Neural cell (in vitro differentiated cells): ENCODE data around the gene THRB. TPM values are rescaled to one million over a fixed set of nuclear protein-coding genes. Genes with fewer than 3 reads are reported as not detected.

Experiments used
- H2AFZ ChIP-seq: fragments of 200-600, 300-800 bp; sonication (generic), shearing (Covaris generic); 2 replicates; pipeline ENCODE4 v1.6.0; 2014; ENCODE audit warnings: low read depth, mild to moderate bottlenecking, antibody characterized with exemption, low read length, moderate library complexity
- H3F3A ChIP-seq: fragments of 200-600 bp; shearing (Covaris generic); 2 replicates; pipeline ENCODE4 v1.6.1; 2016; ENCODE audit warnings: mild to moderate bottlenecking, moderate library complexity, mixed read lengths, antibody characterized with exemption, low read length; ENCODE audit not compliant: insufficient read depth, poor library complexity, severe bottlenecking
- H3K27ac ChIP-seq: fragments of 200-600, 300-800 bp; sonication (generic), shearing (Covaris generic); 2 replicates; pipeline ENCODE4 v1.5.1; 2014; ENCODE audit warnings: mild to moderate bottlenecking, low read length, moderate library complexity
- H3K27me3 ChIP-seq: fragments of 300-800, 200-600 bp; sonication (generic), shearing (Covaris generic); 2 replicates; pipeline ENCODE4 v1.6.0; 2014; ENCODE audit warnings: mild to moderate bottlenecking, low read depth, low read length, moderate library complexity; ENCODE audit not compliant: insufficient read depth
- H3K36me3 ChIP-seq: fragments of 300-800, 200-600 bp; sonication (generic), shearing (Covaris generic); 2 replicates; pipeline ENCODE4 v1.5.1; 2014; ENCODE audit warnings: mild to moderate bottlenecking, antibody characterized with exemption, low read length, moderate library complexity; ENCODE audit not compliant: insufficient read depth
- H3K4me2 ChIP-seq: fragments of 300-800, 200-600 bp; sonication (generic), shearing (Covaris generic); 2 replicates; pipeline ENCODE4 v1.6.0; 2014; ENCODE audit warnings: mild to moderate bottlenecking, low read length
- H3K4me3 ChIP-seq: fragments of 300-800, 200-600 bp; sonication (generic), shearing (Covaris generic); 2 replicates; pipeline ENCODE4 v1.5.1; 2014; ENCODE audit warnings: mild to moderate bottlenecking, low read length, moderate library complexity
- H3K79me2 ChIP-seq: fragments of 200-600 bp; shearing (Covaris generic); replicated peaks from 2 replicates; pipeline ENCODE4 v1.6.0; 2014; ENCODE audit warnings: mild to moderate bottlenecking, low read length, moderate library complexity; ENCODE audit not compliant: insufficient read depth
- H3K9ac ChIP-seq: fragments of 300-800, 200-600 bp; sonication (generic), shearing (Covaris generic); 2 replicates; pipeline ENCODE4 v1.6.1; 2016; ENCODE audit warnings: mild to moderate bottlenecking, low read length, mixed read lengths
- H3K9me2 ChIP-seq: fragments of 200-600 bp; shearing (Covaris generic); 2 replicates; pipeline ENCODE4 v1.6.1; 2016; ENCODE audit warnings: mild to moderate bottlenecking, low read length, mixed read lengths; ENCODE audit not compliant: insufficient read depth
- H3K9me3 ChIP-seq: fragments of 200-600, 300-800 bp; sonication (generic), shearing (Covaris generic); 2 replicates; pipeline ENCODE4 v1.6.1; 2016; ENCODE audit warnings: mild to moderate bottlenecking, mixed run types, low read length, moderate library complexity, mixed read lengths
- H4K20me1 ChIP-seq: fragments of 200-600 bp; shearing (Covaris generic); 2 replicates; pipeline ENCODE4 v1.6.1; 2016; ENCODE audit warnings: mild to moderate bottlenecking, mixed run types; ENCODE audit not compliant: insufficient read depth
- CTCF ChIP-seq: fragments of 450-650 bp; IDR thresholded peaks from 2 replicates; pipeline ENCODE4 v1.5.1; 2014; ENCODE audit warnings: antibody characterized with exemption, mild to moderate bottlenecking, moderate library complexity; ENCODE audit not compliant: poor library complexity, severe bottlenecking
- EZH2 ChIP-seq: fragments of 200-600, 300-800 bp; shearing (Covaris generic), sonication (generic); IDR thresholded peaks from 2 replicates; pipeline ENCODE4 v1.6.1; 2014; ENCODE audit warnings: antibody characterized with exemption, low read length, borderline replicate concordance, mild to moderate bottlenecking; ENCODE audit not compliant: insufficient read depth, poor library complexity, severe bottlenecking
- MXI1 ChIP-seq: fragments of 450-650 bp; conservative IDR thresholded peaks from 2 replicates; pipeline ENCODE4 v1.6.1; 2014; ENCODE audit warnings: antibody characterized with exemption, mild to moderate bottlenecking; ENCODE audit not compliant: poor library complexity, severe bottlenecking
- POLR2AphosphoS5 ChIP-seq: IDR thresholded peaks from 2 replicates; pipeline ENCODE4 v1.6.1; 2012
- RAD21 ChIP-seq: fragments of 450-650 bp; conservative IDR thresholded peaks from 2 replicates; pipeline ENCODE4 v1.6.1; 2014; ENCODE audit warnings: antibody characterized with exemption, mild to moderate bottlenecking, moderate library complexity
- REST ChIP-seq: IDR thresholded peaks from 2 replicates; pipeline ENCODE4 v1.6.1; 2012; ENCODE audit warnings: borderline replicate concordance
- SMC3 ChIP-seq: fragments of 450-650 bp; conservative IDR thresholded peaks from 2 replicates; pipeline ENCODE4 v1.6.1; 2014; ENCODE audit warnings: antibody characterized with exemption, mild to moderate bottlenecking, moderate library complexity; ENCODE audit not compliant: poor library complexity
- TAF1 ChIP-seq: IDR thresholded peaks from 2 replicates; pipeline ENCODE4 v1.6.1; 2012; ENCODE audit warnings: low read depth
- polyA plus RNA-seq: library from polyadenylated mRNA; depleted of rRNA; stranded (reverse); fragments of >200 nt; gene quantifications from 2 replicates; pipeline ENCODE4 v1.2.3, GENCODE V29; 2014

Gene THRB
- polyA plus RNA-seq, 1 donor from 2014 or later: 1.7 TPM

- Histone ChIP-seq H3K4me2 (peak overlapping the region; percentile 81), H3K4me3 (peak overlapping the region; percentile 80), H3F3A (no peaks in the 10 kb centered on the region), H2AFZ (peak overlapping the region; percentile 28), H3K27ac (no peak overlapping the region), H3K36me3 (no peaks in the 10 kb centered on the region), H3K9ac (peak overlapping the region; percentile 44), H3K79me2 (no peaks in the 10 kb centered on the region), H3K9me2 (no peaks in the 10 kb centered on the region), H3K9me3 (no peaks in the 10 kb centered on the region), H4K20me1 (no peaks in the 10 kb centered on the region), H3K27me3 (peaks cover 55% of the 10 kb centered on the region)
- TF ChIP-seq EZH2 (peak; percentile 13), SMC3 (no peak)
Measured at GRCh38 chr3:24493746-24494617, 668 bp downstream of the THRB start.

- Histone ChIP-seq H3K9me3 (no peaks in the 10 kb centered on the region), H3K4me2 (no peak overlapping the region), H3K27ac (no peak overlapping the region), H3K9ac (no peak overlapping the region), H4K20me1 (no peaks in the 10 kb centered on the region), H3K9me2 (no peaks in the 10 kb centered on the region), H3K27me3 (peaks cover 55% of the 10 kb centered on the region), H3F3A (no peaks in the 10 kb centered on the region), H3K36me3 (no peaks in the 10 kb centered on the region), H3K79me2 (no peaks in the 10 kb centered on the region), H2AFZ (no peak overlapping the region), H3K4me3 (no peak overlapping the region)
- TF ChIP-seq REST (no peak), EZH2 (no peak), MXI1 (no peak), RAD21 (no peak), CTCF (no peak), TAF1 (no peak), POLR2AphosphoS5 (no peak), SMC3 (no peak)
Measured at GRCh38 chr3:24492971-24493551, 1.6 kb downstream of the THRB start.
